Stimulated activated naive CD8-positive, alpha-beta T cell treated with anti-CD3 and anti-CD28 coated beads, Interleukin-15, Interleukin-2, amounts not matched to agents 100 ng/mL and 50 ng/mL, for 24 hours (primary cell): ENCODE results near the gene PROM2.

ENCODE experiments used
- H3K27ac Mint-ChIP-seq: one replicate; pipeline ENCODE4 v1.8.0; 2021; ENCODE audit warnings: mild to moderate bottlenecking, mixed read lengths
- H3K27me3 Mint-ChIP-seq: one replicate; pipeline ENCODE4 v1.8.0; 2021; ENCODE audit warnings: mixed read lengths
- H3K36me3 Mint-ChIP-seq: one replicate; pipeline ENCODE4 v1.8.0; 2021; ENCODE audit warnings: low read depth, mixed read lengths
- H3K4me1 Mint-ChIP-seq: one replicate; pipeline ENCODE4 v1.8.0; 2021; ENCODE audit warnings: low read depth, mixed read lengths
- H3K4me3 Mint-ChIP-seq: one replicate; pipeline ENCODE4 v1.8.0; 2021; ENCODE audit warnings: mild to moderate bottlenecking, mixed read lengths
- H3K9me3 Mint-ChIP-seq: one replicate; pipeline ENCODE4 v1.8.0; 2021; ENCODE audit warnings: mixed read lengths

The PROM2 gene

GRCh38 chr2:95287806-95288205 lies 13.6 kb downstream of the PROM2 start:
- H3K36me3 Mint-ChIP-seq, result no peaks in the 10 kb centered on the region
- no peaks in the 10 kb centered on the region for H3K27me3 Mint-ChIP-seq
- H3K27ac Mint-ChIP-seq, result no peak overlapping the region
- no peak overlapping the region for H3K4me3 Mint-ChIP-seq
- no peaks in the 10 kb centered on the region for H3K4me1 Mint-ChIP-seq
- peaks cover 12% of the 10 kb centered on the region for H3K9me3 Mint-ChIP-seq

- Mint-ChIP-seq H3K4me1 (no peaks in the 10 kb centered on the region), H3K4me3 (no peak overlapping the region), H3K36me3 (no peaks in the 10 kb centered on the region), H3K27ac (no peak overlapping the region), H3K9me3 (peaks cover 12% of the 10 kb centered on the region), H3K27me3 (no peaks in the 10 kb centered on the region)
These were observed 15.0 kb downstream of the PROM2 start for GRCh38 chr2:95289253-95289652.

- H3K4me1 Mint-ChIP-seq, result no peaks in the 10 kb centered on the region
- H3K27ac Mint-ChIP-seq, result no peak overlapping the region
- no peaks in the 10 kb centered on the region for H3K36me3 Mint-ChIP-seq
- H3K9me3 Mint-ChIP-seq, result peaks cover 12% of the 10 kb centered on the region
- H3K27me3 Mint-ChIP-seq, result no peaks in the 10 kb centered on the region
- H3K4me3 Mint-ChIP-seq, result no peak overlapping the region
These were observed 17.0 kb downstream of the PROM2 start for GRCh38 chr2:95291222-95291621.

GRCh38 chr2:95292623-95293260 lies 18.5 kb downstream of the PROM2 start:
- Mint-ChIP-seq H3K9me3 (peaks cover 12% of the 10 kb centered on the region), H3K36me3 (no peaks in the 10 kb centered on the region), H3K27ac (no peak overlapping the region), H3K4me3 (no peak overlapping the region), H3K4me1 (no peaks in the 10 kb centered on the region), H3K27me3 (no peaks in the 10 kb centered on the region)

- Mint-ChIP-seq H3K4me3 (no peak overlapping the region), H3K36me3 (no peaks in the 10 kb centered on the region), H3K9me3 (peaks cover 12% of the 10 kb centered on the region), H3K27ac (no peak overlapping the region), H3K27me3 (no peaks in the 10 kb centered on the region), H3K4me1 (no peaks in the 10 kb centered on the region)
These were observed 20.5 kb downstream of the PROM2 start for GRCh38 chr2:95294579-95295250.

GRCh38 chr2:95295376-95295775 lies 21.1 kb downstream of the PROM2 start:
- H3K27me3 Mint-ChIP-seq, result no peaks in the 10 kb centered on the region
- no peak overlapping the region for H3K27ac Mint-ChIP-seq
- H3K9me3 Mint-ChIP-seq, result peaks cover 8% of the 10 kb centered on the region
- H3K4me1 Mint-ChIP-seq, result no peaks in the 10 kb centered on the region
- H3K36me3 Mint-ChIP-seq, result no peaks in the 10 kb centered on the region
- no peak overlapping the region for H3K4me3 Mint-ChIP-seq

GRCh38 chr2:95296011-95296410 lies 21.8 kb downstream of the PROM2 start:
- no peaks in the 10 kb centered on the region for H3K4me1 Mint-ChIP-seq
- H3K36me3 Mint-ChIP-seq, result no peaks in the 10 kb centered on the region
- no peaks in the 10 kb centered on the region for H3K27me3 Mint-ChIP-seq
- H3K9me3 Mint-ChIP-seq, result peaks cover 4% of the 10 kb centered on the region
- H3K27ac Mint-ChIP-seq, result no peak overlapping the region
- no peak overlapping the region for H3K4me3 Mint-ChIP-seq

- Mint-ChIP-seq H3K4me1 (no peaks in the 10 kb centered on the region), H3K36me3 (no peaks in the 10 kb centered on the region), H3K4me3 (no peak within 1 kb of the TSS), H3K9me3 (no peaks in the 10 kb centered on the region), H3K27me3 (no peaks in the 10 kb centered on the region), H3K27ac (no peak within 1 kb of the TSS)
These were observed 22.7 kb downstream of the PROM2 start, which contains the start of gene KCNIP3 for GRCh38 chr2:95296880-95297487. Gene KCNIP3, plus strand, starts transcription at chr2:95297347. Its CDS starts 92 bp downstream, at chr2:95297439.

- H3K4me1 Mint-ChIP-seq, result no peaks in the 10 kb centered on the region
- H3K36me3 Mint-ChIP-seq, result no peaks in the 10 kb centered on the region
- H3K4me3 Mint-ChIP-seq, result no peak overlapping the region
- H3K9me3 Mint-ChIP-seq, result no peaks in the 10 kb centered on the region
- H3K27ac Mint-ChIP-seq, result no peak overlapping the region
- H3K27me3 Mint-ChIP-seq, result no peaks in the 10 kb centered on the region
These were observed 23.6 kb downstream of the PROM2 start for GRCh38 chr2:95297639-95298395.

- Mint-ChIP-seq H3K36me3 (no peaks in the 10 kb centered on the region), H3K4me1 (no peaks in the 10 kb centered on the region), H3K4me3 (no peak overlapping the region), H3K9me3 (no peaks in the 10 kb centered on the region), H3K27ac (no peak overlapping the region), H3K27me3 (no peaks in the 10 kb centered on the region)
These were observed 24.4 kb downstream of the PROM2 start for GRCh38 chr2:95298486-95299111.

GRCh38 chr2:95299961-95300360 lies 25.7 kb downstream of the PROM2 start:
- no peak overlapping the region for H3K4me3 Mint-ChIP-seq

GRCh38 chr2:95300450-95300849 lies 26.2 kb downstream of the PROM2 start:
- Mint-ChIP-seq H3K36me3 (no peaks in the 10 kb centered on the region), H3K4me3 (no peak overlapping the region), H3K4me1 (no peaks in the 10 kb centered on the region), H3K9me3 (no peaks in the 10 kb centered on the region), H3K27me3 (no peaks in the 10 kb centered on the region), H3K27ac (no peak overlapping the region)

More at GRCh38 chr2:95299961-95300360, 25.7 kb downstream of the PROM2 start:
- no peaks in the 10 kb centered on the region for H3K27me3 Mint-ChIP-seq
- H3K36me3 Mint-ChIP-seq, result no peaks in the 10 kb centered on the region
- H3K27ac Mint-ChIP-seq, result no peak overlapping the region
- no peaks in the 10 kb centered on the region for H3K9me3 Mint-ChIP-seq
- no peaks in the 10 kb centered on the region for H3K4me1 Mint-ChIP-seq

GRCh38 chr2:95301186-95301585 lies 26.9 kb downstream of the PROM2 start:
- H3K4me3 Mint-ChIP-seq, result no peak overlapping the region
- no peaks in the 10 kb centered on the region for H3K36me3 Mint-ChIP-seq
- H3K4me1 Mint-ChIP-seq, result no peaks in the 10 kb centered on the region
- no peaks in the 10 kb centered on the region for H3K9me3 Mint-ChIP-seq
- H3K27ac Mint-ChIP-seq, result no peak overlapping the region
- no peaks in the 10 kb centered on the region for H3K27me3 Mint-ChIP-seq

GRCh38 chr2:95301876-95302641 lies 27.8 kb downstream of the PROM2 start:
- no peaks in the 10 kb centered on the region for H3K27me3 Mint-ChIP-seq
- no peak overlapping the region for H3K4me3 Mint-ChIP-seq
- H3K27ac Mint-ChIP-seq, result no peak overlapping the region
- no peaks in the 10 kb centered on the region for H3K4me1 Mint-ChIP-seq
- H3K36me3 Mint-ChIP-seq, result no peaks in the 10 kb centered on the region
- no peaks in the 10 kb centered on the region for H3K9me3 Mint-ChIP-seq
